AG04450 (cell line): ENCODE results near the gene SYMPK. TPM values are rescaled to one million over a fixed set of nuclear protein-coding genes. Genes with fewer than 3 reads are reported as not detected.
A peak's percentile ranks its signal among the peaks of the same experiment; 100 is the strongest.

ENCODE experiments used
- CTCF ChIA-PET: fragments of 300-600, 350-600 bp; formaldehyde crosslinking; extraction: SDS; loops from one replicate; lab custom pipeline; 2022; ENCODE audit warnings: antibody characterized with exemption, inconsistent platforms; lab: Charles Lee
- POLR2A ChIA-PET: fragments of 350-600 bp; formaldehyde crosslinking; extraction: SDS; loops from one replicate; lab custom pipeline; 2021; ENCODE audit warnings: antibody characterized with exemption, inconsistent platforms; lab: Yijun Ruan, JAX
- DNase-seq: peaks from one replicate; pipeline ENCODE4 v3.0.0-alpha.2; 2011; ENCODE audit warnings: low read depth, low spot score
- H3K27ac ChIP-seq: one replicate; pipeline ENCODE4 v1.5.1; 2012; ENCODE audit warnings: low read depth, low read length, control low read depth
- H3K27me3 ChIP-seq: one replicate; pipeline ENCODE4 v1.6.0; 2012; ENCODE audit warnings: low read length; ENCODE audit not compliant: control insufficient read depth, insufficient read depth
- H3K4me3 ChIP-seq: 2 replicates; pipeline ENCODE4 v1.5.1; 2011; ENCODE audit warnings: mild to moderate bottlenecking, low read depth, low read length, control low read depth
- H3K9me3 ChIP-seq: 2 replicates; pipeline ENCODE4 v1.5.1; 2012; ENCODE audit warnings: low read length; ENCODE audit not compliant: control insufficient read depth, insufficient read depth
- polyA plus RNA-seq: library from polyadenylated mRNA; depleted of rRNA; stranded (reverse); fragments of >200 nt; gene quantifications from 2 replicates; pipeline ENCODE4 v1.2.3, GENCODE V29; 2011
- TF ChIP-seq, protein P1 (sequence below): IDR thresholded peaks from 2 replicates; pipeline ENCODE4 v1.5.1; 2011; ENCODE audit warnings: low read depth, low read length, control low read depth, inconsistent platforms

SYMPK gene
- polyA plus RNA-seq, 1 experiment: 63.1 TPM

DNA sequence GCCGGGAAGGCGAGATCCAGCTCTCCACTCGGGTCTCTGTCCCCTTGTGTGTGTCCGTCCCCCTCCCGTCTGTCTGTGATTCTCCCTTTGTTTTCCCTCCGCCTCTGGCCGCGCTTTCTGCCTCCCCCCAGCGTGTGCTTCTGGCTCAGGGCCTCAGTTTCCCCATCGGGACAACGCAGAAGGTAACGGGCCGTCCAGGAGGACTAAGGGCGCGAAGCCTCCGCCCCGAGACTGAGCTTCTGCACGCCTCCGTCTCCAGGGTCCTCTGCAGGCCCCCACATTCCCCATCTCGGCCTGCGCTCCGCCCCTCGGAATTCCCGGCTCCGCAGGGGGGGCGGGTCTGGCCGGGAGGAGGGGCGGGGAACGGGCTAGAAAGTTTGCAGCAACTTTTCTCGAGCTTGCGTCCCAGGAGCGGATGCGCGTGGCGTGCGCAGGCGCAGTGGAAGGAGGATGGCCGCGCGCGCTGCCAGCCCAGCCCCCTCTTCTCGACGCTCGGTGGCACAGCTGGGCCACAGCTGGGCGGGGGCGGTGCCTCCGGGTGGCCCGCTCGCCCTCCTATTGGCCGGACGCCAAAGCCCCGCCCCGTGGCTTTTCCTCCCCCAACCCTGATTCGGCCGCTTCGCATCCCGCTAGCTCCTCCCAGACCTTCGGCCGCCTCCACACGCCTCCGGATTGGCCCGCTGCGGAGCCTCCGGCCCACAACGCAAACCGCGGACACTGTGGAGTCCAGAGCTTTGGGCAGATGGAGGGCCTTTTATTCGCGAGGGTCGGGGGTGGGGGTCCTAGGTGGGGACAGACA, 93.8 kb downstream of the SYMPK start, which contains the start of gene SIX5:
SIX5 (minus strand) TSS at position 269 of the 799 bp plus-strand sequence. CDS start 408 bp downstream, outside the sequence.
- H3K9me3 ChIP-seq: no peaks in the 10 kb centered on the region; the same call in 1 of the 2 replicates
- ChIA-PET CTCF (interaction anchor here (0.5 to 2.3 kb wide), 12 partner anchors 12 to 626 kb away, joined by 3 to 45 read pairs (median 3); partner anchors contain the start of genes DMPK and DMWD), POLR2A (interaction anchor here (0.5 to 4.7 kb wide), 30 partner anchors 11 to 155 kb away, joined by 3 to 50 read pairs (median 4); partner anchors contain the start of genes DMPK, DMWD, FBXO46 and MYPOP)
- peak; percentile 96 for DNase-seq
- no peaks in the 10 kb centered on the region for H3K27me3 ChIP-seq
- TF ChIP-seq, protein P1, sequence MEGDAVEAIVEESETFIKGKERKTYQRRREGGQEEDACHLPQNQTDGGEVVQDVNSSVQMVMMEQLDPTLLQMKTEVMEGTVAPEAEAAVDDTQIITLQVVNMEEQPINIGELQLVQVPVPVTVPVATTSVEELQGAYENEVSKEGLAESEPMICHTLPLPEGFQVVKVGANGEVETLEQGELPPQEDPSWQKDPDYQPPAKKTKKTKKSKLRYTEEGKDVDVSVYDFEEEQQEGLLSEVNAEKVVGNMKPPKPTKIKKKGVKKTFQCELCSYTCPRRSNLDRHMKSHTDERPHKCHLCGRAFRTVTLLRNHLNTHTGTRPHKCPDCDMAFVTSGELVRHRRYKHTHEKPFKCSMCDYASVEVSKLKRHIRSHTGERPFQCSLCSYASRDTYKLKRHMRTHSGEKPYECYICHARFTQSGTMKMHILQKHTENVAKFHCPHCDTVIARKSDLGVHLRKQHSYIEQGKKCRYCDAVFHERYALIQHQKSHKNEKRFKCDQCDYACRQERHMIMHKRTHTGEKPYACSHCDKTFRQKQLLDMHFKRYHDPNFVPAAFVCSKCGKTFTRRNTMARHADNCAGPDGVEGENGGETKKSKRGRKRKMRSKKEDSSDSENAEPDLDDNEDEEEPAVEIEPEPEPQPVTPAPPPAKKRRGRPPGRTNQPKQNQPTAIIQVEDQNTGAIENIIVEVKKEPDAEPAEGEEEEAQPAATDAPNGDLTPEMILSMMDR: no peak
- H3K27ac ChIP-seq: peak within 1 kb of the TSS; percentile 93
- H3K4me3 ChIP-seq: peak within 1 kb of the TSS; percentile 67

DNA sequence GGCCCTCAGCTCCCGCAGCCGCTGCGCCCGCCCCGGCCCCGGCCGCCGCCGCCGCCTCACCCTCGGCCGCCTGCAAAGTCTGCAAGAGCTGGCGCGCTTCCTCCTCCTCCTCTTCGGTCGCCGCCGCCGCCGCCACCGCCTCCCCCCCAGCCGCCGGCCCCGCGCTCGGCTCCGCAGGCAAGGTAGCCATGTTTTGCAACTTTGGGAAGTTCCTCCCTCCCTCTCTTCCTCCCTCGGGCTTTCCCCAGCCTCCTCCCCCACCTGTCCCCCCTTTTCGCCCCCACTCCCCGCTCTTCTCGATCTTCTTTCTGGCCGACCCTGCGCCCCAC, 94.3 kb downstream of the SYMPK start:
- TF ChIP-seq, protein P1: no peak
- Histone ChIP-seq H3K4me3 (peak overlapping the region; percentile 67), H3K27me3 (no peaks in the 10 kb centered on the region), H3K27ac (peak overlapping the region; percentile 81), H3K9me3 (no peaks in the 10 kb centered on the region; the same call in 1 of the 2 replicates)
- ChIA-PET CTCF (interaction anchor here (0.5 to 1.0 kb wide), 2 partner anchors 16 to 310 kb away, joined by 3 read pairs; no protein-coding TSS in a partner anchor), POLR2A (interaction anchor here (1.0 to 4.7 kb wide), 16 partner anchors 11 to 115 kb away, joined by 3 to 50 read pairs (median 9); partner anchors contain the start of genes DMPK, DMWD, FBXO46 and QPCTL)
- DNase-seq: no peak

DNA sequence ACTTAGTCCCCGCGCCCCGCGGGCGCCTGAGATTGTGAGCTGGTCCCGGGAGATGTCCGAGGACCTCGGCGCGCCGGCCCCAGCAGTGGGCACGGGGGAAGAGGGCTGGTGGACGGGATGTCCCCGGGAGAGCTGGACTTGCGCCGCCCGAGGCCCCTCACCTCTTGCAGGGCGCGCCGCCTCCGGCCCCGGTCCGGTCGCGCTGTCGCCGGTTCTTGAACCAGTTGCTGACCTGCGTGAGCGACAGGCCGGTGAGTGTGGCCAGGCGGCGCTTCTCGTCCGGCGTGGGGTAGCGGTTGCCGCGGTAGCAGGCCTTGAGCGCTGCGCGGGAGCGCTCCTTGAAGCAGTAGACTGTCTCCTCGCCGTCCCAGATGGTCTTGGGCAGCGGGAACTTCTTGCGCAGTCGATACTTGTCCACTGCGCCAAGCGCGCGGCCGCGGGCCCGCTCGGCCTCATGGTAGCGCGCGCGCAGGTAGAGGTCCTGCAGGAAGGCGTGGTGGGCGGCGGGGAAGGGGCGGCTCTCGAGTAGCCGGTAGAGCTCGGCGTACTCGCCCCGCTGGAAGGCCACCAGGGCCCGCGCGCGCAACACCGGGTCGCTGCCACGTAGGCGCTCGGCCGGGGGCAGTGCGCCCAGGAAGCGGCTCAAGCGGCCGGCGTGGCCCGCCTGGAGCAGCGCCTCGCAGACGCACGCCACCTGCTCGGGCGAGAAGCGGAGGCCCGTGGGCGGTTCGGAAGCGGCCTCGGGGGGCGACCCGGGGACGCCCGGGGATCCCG, 94.9 kb downstream of the SYMPK start:
- POLR2A ChIA-PET: interaction anchor here (0.8 to 4.7 kb wide), 10 partner anchors 15 to 115 kb away, joined by 3 to 50 read pairs (median 10); partner anchors contain the start of genes DMPK, DMWD, FBXO46 and QPCTL
- no peak for DNase-seq

DNA sequence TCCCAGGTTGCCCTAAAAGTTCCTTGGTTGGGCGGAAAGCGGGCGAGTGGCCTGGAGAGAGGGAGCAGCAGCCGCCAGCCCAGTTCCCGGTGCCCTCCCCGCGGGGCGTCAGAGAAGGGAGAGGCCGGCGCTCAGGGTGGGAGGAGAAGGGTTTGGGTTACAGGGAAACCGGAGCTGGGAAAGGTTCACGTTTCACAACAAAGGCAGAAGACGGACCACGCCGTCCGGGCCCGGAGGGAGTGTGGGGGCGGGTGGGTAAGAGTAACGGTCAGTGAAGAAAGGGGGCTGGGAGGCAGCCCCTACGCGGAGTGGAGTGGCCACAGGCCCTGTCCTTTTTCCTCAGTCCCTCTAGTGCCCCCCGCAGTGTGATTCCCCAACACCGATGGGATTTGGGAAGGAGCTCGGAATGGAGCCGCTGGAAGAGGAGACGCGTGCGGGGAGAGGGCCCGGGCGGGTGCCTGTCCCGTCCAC, 95.5 kb downstream of the SYMPK start:
- Histone ChIP-seq H3K27me3 (no peaks in the 10 kb centered on the region), H3K4me3 (peak overlapping the region; percentile 67), H3K27ac (peak overlapping the region; percentile 91), H3K9me3 (no peaks in the 10 kb centered on the region; the same call in 1 of the 2 replicates)
- POLR2A ChIA-PET: interaction anchor here (0.8 to 4.7 kb wide), 8 partner anchors 14 to 114 kb away, joined by 4 to 50 read pairs (median 10); partner anchors contain the start of genes DMPK, FBXO46, QPCTL and SNRPD2
- peak; percentile 69 for DNase-seq
- CTCF ChIA-PET: interaction anchor here (0.9 to 1.4 kb wide), 2 partner anchors 35 to 75 kb away, joined by 3 to 6 read pairs; partner anchors contain the start of gene QPCTL
- TF ChIP-seq, protein P1: no peak

More for the DNA sequence above, 94.9 kb downstream of the SYMPK start:
- Histone ChIP-seq H3K27me3 (no peaks in the 10 kb centered on the region), H3K27ac (peak overlapping the region; percentile 78), H3K4me3 (peak overlapping the region; percentile 67), H3K9me3 (no peaks in the 10 kb centered on the region; the same call in 1 of the 2 replicates)
- TF ChIP-seq, protein P1: no peak
- CTCF ChIA-PET: interaction anchor here (0.9 to 1.4 kb wide), 2 partner anchors 36 to 76 kb away, joined by 3 to 6 read pairs; partner anchors contain the start of gene QPCTL
